IPS-20b (cell line): ENCODE data around the gene CRLF1.

Experiments used
- H3K27ac ChIP-seq: one replicate; pipeline ENCODE4 v1.5.1; 2013; ENCODE audit warnings: low read length
- H3K27me3 ChIP-seq: 2 replicates; pipeline ENCODE4 v1.6.1; 2013; ENCODE audit warnings: mild to moderate bottlenecking, low read length, inconsistent platforms; ENCODE audit not compliant: insufficient read depth
- H3K36me3 ChIP-seq: 2 replicates; pipeline ENCODE4 v1.6.1; 2013; ENCODE audit warnings: low read depth, mild to moderate bottlenecking, inconsistent platforms, low read length, moderate library complexity; ENCODE audit not compliant: insufficient read depth
- H3K4me1 ChIP-seq: 2 replicates; pipeline ENCODE4 v1.6.1; 2013; ENCODE audit warnings: mild to moderate bottlenecking, control low read depth, inconsistent platforms, low read length, moderate library complexity; ENCODE audit not compliant: insufficient read depth
- H3K4me3 ChIP-seq: 2 replicates; pipeline ENCODE4 v1.5.1; 2013; ENCODE audit warnings: mild to moderate bottlenecking, low read length, inconsistent platforms
- H3K9ac ChIP-seq: 2 replicates; pipeline ENCODE4 v1.6.1; 2013; ENCODE audit warnings: low read depth, mild to moderate bottlenecking, inconsistent platforms, low read length, moderate library complexity
- H3K9me3 ChIP-seq: 2 replicates; pipeline ENCODE4 v1.6.1; 2013; ENCODE audit warnings: mild to moderate bottlenecking, low read depth, low read length, inconsistent platforms; ENCODE audit not compliant: insufficient read depth

CRLF1 gene

GRCh38 chr19:18612051-18612771 is 5.6 kb upstream of the CRLF1 start:
- peaks cover 100% of the 10 kb centered on the region for H3K27me3 ChIP-seq
- no peaks in the 10 kb centered on the region for H3K36me3 ChIP-seq
- H3K27ac ChIP-seq: no peak overlapping the region
- no peaks in the 10 kb centered on the region for H3K9me3 ChIP-seq
- H3K9ac ChIP-seq: no peak overlapping the region
- peak overlapping the region; percentile 49 for H3K4me3 ChIP-seq
- peaks cover 17% of the 10 kb centered on the region; the same call in 1 of the 2 replicates for H3K4me1 ChIP-seq

- Histone ChIP-seq H3K9me3 (no peaks in the 10 kb centered on the region), H3K36me3 (no peaks in the 10 kb centered on the region), H3K27ac (no peak overlapping the region), H3K4me1 (peaks cover 17% of the 10 kb centered on the region; the same call in 1 of the 2 replicates), H3K4me3 (peak overlapping the region; percentile 55), H3K9ac (no peak overlapping the region), H3K27me3 (peaks cover 98% of the 10 kb centered on the region)
Measured at GRCh38 chr19:18611327-18612050, 4.9 kb upstream of the CRLF1 start.

GRCh38 chr19:18610556-18611326 is 4.1 kb upstream of the CRLF1 start:
- Histone ChIP-seq H3K27me3 (peaks cover 97% of the 10 kb centered on the region), H3K4me1 (peaks cover 17% of the 10 kb centered on the region; the same call in 1 of the 2 replicates)

GRCh38 chr19:18610245-18610555 is 3.6 kb upstream of the CRLF1 start:
- Histone ChIP-seq H3K27ac (no peak overlapping the region), H3K27me3 (peaks cover 97% of the 10 kb centered on the region), H3K9ac (no peak overlapping the region), H3K9me3 (no peaks in the 10 kb centered on the region), H3K4me3 (no peak overlapping the region), H3K36me3 (no peaks in the 10 kb centered on the region), H3K4me1 (peaks cover 17% of the 10 kb centered on the region; the same call in 1 of the 2 replicates)

More at GRCh38 chr19:18610556-18611326, 4.1 kb upstream of the CRLF1 start:
- no peaks in the 10 kb centered on the region for H3K9me3 ChIP-seq
- no peak overlapping the region for H3K27ac ChIP-seq
- peak overlapping the region; percentile 55 for H3K4me3 ChIP-seq
- H3K36me3 ChIP-seq: no peaks in the 10 kb centered on the region
- H3K9ac ChIP-seq: no peak overlapping the region

GRCh38 chr19:18609717-18610051 is 3.1 kb upstream of the CRLF1 start:
- Histone ChIP-seq H3K27me3 (peaks cover 97% of the 10 kb centered on the region), H3K9me3 (no peaks in the 10 kb centered on the region), H3K9ac (no peak overlapping the region), H3K4me1 (peaks cover 17% of the 10 kb centered on the region; the same call in 1 of the 2 replicates), H3K36me3 (no peaks in the 10 kb centered on the region), H3K27ac (no peak overlapping the region), H3K4me3 (no peak overlapping the region)

DNA sequence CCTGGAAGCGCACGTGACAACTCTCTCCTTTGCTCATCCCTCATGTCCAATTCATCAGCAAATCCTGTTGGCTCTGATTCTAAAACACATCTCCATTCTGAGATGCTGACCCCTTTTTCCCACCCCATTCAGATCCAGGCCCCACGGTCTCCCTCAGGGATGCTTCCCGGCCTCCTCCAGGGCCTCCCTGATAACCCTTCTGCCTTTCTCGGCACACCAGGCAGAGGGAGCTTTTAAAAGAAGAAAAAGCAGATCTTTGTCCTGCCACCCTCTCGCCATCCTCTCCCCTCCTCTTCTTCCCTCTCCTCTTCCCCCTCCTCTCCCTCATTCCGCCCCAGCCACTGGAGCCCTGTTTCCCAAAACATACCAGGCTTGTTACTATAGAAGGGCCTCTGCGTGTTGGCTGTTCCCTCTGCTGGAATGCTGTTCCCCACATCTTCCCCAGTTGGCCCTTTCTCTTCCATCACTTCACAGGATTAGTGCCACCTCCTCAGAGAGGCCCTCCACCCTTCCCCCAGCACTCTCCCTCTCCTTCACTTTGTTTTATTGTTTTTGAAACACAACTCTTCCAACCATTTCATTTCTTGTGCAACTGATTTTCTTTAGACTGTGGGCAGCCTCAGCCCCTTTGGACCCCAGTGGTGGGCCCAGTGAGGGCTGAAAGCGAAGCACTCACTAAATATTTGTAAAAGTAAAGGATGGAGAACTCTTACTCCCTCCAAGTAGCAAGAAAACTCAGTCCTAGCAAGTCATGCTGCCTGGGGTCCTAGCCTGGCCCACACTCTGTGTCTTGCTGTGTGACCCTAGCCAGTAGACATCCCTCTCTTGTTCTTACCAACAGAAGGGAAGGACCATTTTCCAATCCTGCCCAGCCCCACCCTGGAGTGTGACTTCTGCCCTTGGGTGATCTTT is 2.5 kb upstream of the CRLF1 start:
- Histone ChIP-seq H3K27me3 (peaks cover 97% of the 10 kb centered on the region), H3K36me3 (no peaks in the 10 kb centered on the region), H3K27ac (no peak overlapping the region), H3K4me3 (no peak overlapping the region), H3K4me1 (peaks cover 22% of the 10 kb centered on the region; the same call in 1 of the 2 replicates), H3K9me3 (no peaks in the 10 kb centered on the region), H3K9ac (no peak overlapping the region)

GRCh38 chr19:18608102-18608804 is 1.7 kb upstream of the CRLF1 start:
- Histone ChIP-seq H3K27ac (no peak overlapping the region), H3K4me3 (no peak overlapping the region), H3K27me3 (peaks cover 97% of the 10 kb centered on the region), H3K9ac (no peak overlapping the region), H3K9me3 (no peaks in the 10 kb centered on the region), H3K36me3 (no peaks in the 10 kb centered on the region), H3K4me1 (peaks cover 21% of the 10 kb centered on the region; the same call in 1 of the 2 replicates)

DNA sequence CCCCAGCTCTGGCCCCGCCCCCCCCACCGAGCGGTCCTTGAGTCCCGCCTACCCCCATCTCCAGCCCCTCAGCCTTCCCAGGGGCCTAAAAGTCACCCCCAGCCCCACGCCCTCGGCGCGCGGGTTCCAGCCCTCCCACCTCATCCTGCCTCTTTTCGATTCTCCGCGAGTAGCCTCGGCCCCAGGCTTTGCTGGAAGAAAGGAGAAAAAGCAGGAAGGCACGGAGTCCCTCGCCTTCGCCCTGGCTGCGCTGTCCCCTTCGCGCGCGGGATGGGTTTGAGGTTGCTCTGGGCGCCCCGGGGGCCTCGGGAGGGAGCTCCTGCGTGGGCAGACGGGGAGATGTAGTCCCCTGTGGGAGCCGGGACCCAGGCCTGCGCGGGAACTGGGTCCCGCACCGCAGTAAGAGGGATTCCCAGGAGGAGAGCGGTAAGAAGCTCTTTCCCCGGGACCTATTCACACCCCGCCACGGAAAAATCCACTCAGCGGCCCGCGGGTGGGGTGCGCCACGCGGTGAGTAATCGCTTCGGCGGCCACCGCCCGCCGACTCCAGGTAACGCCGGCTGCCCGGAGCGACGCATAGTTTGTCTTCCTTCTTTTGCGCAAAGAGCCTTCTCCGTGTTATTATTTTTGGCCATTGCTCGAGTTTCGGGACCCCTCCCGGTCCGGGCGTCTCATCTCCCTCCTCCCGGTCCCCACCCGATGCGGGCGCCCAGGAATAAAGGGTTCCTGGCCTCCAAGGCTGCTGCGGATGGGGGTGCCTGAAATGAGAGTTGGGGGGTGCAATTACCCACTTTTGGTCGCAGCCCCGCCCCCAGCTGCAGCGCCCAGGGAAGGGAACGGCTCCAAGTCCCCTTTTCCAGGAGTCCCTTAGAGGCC is 865 bp upstream of the CRLF1 start:
- no peaks in the 10 kb centered on the region for H3K36me3 ChIP-seq
- H3K27me3 ChIP-seq: peaks cover 97% of the 10 kb centered on the region
- H3K9me3 ChIP-seq: no peaks in the 10 kb centered on the region
- H3K4me3 ChIP-seq: no peak overlapping the region
- H3K9ac ChIP-seq: no peak overlapping the region
- H3K27ac ChIP-seq: no peak overlapping the region
- peaks cover 20% of the 10 kb centered on the region; the same call in 1 of the 2 replicates for H3K4me1 ChIP-seq

DNA sequence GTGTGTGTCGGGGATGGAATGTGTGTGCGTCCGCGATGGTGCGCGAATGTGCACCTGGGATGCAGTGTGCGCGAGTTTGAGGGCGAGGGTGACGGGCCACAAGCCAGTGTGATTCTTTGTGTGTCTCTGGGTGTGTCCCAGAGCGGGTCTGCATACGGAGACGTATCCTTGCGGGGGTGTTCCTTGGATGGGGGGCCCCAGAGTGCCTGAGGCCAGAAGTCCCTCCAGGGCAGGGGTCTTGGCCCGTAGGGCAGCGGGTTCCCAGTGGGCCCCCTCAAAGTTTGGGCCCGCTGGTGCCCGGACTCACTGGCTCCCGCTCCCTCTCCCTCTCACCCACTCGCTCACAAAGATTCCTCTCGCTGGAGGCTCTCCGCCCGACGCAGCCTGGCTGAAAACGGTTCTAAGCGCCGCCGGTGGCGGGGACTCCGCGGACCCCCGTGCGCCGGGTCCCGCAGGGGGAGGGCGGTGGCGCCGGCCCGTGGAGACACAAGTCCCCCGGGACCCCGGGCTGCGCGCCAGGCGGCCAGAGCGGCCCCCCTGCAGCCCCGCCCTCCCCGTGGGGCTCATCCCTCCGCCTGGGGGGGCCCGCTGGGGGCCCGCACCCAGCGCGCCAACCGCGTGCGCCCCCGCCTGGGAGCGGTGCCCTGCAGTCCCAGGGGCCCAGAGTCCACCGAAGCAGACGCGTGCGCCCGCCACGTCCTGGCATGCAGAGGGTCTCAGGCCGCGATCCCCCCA is 886 bp downstream of the CRLF1 start:
- H3K27ac ChIP-seq: no peak overlapping the region
- H3K4me1 ChIP-seq: peaks cover 20% of the 10 kb centered on the region; the same call in 1 of the 2 replicates
- peaks cover 97% of the 10 kb centered on the region for H3K27me3 ChIP-seq
- no peak overlapping the region for H3K9ac ChIP-seq
- no peak overlapping the region for H3K4me3 ChIP-seq
- no peaks in the 10 kb centered on the region for H3K36me3 ChIP-seq
- H3K9me3 ChIP-seq: no peaks in the 10 kb centered on the region

DNA sequence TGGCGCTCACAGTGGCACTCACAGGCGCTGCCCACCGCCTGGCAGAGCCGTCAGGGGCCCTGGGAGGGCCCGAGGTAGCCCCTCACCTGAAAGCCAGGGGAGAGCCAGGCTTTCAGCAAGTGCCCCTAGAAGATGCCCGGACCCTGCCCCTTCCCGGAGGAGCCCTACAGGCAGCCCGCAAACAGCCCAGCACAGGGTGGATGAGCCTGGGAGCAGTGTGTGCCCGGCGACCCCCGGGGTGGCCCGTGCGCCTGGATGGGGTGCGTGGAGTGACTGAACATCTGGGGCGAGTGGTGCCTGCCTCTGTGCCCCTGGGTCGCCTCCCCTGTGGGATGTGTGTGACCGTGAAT is 1.4 kb downstream of the CRLF1 start:
- Histone ChIP-seq H3K9ac (no peak overlapping the region), H3K4me1 (peaks cover 17% of the 10 kb centered on the region; the same call in 1 of the 2 replicates), H3K4me3 (no peak overlapping the region), H3K9me3 (no peaks in the 10 kb centered on the region), H3K27me3 (peaks cover 93% of the 10 kb centered on the region), H3K36me3 (no peaks in the 10 kb centered on the region), H3K27ac (no peak overlapping the region)
